ENCODE measurements around the gene TRPT1.

GRCh38 chr11:64266339-64266738 lies 40.4 kb upstream of the TRPT1 start:
- TF ChIP-seq POLR2A (IDR thresholded peaks at IDR 0.05) (no peak), CTCF (IDR thresholded peaks at IDR 0.05) (no peak)
